ENCODE results near the gene ZNF700. TPM values are rescaled to one million over a fixed set of nuclear protein-coding genes. Genes with fewer than 3 reads are reported as not detected.
"Not testable (repeated sequence)": the region's sequence is repeated elsewhere in the genome, so short reads cannot be mapped to it uniquely, and the experiment has no call there.

The ZNF700 gene
- polyA plus RNA-seq, 1 donor from 2014 or later: 35.9 TPM

DNA sequence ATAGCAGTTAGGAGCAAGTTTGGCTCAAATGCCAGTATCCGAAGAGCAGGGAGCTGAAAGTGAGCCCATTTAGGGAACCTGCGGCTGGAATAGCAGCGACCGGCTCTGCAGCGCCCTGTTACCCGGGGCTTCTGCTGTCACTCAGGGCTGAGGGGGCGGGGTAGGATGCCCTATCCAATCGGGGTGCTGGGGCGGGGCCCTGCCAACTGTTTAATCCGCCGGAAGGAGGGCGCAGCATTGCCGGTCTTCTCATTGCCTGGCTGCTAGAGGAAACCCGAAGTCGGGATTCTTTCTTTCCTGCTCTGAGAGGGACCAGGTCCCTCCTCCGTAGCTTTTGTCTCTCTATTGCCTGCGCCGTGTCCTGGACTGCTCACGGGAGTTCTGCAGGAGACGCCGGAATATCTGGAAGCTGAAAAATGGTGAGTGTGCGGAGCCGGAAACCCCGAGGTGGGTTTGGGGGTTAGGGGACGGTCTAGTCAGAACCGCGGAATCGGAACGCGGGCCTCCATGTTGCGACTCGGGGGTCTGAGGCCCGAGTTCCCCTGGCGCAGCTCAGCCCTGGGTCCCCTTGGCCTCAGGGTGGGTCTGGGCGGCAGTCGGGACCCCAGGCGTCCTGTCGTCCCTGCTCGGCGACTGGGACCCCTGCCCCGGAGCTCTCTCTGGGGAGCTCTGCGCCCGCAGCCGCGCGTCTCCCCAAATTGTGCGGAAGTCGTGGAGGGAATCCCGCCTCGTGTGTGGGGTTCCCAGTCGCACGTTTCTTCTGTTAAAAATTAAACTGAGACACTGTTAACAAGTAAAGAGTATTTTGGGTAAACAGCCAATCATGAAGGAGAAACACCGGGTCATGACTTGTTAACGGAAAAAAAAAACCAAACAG lies 62.7 kb downstream of the ZNF700 start:
- H3K4me3 ChIP-seq (ENCODE audit: low read length): peak overlapping the region; percentile 94
- no peaks in the 10 kb centered on the region for H3K9me3 ChIP-seq (ENCODE audit: low read length)
- H3F3A ChIP-seq (ENCODE audit: insufficient read depth, low read length, poor library complexity, severe bottlenecking): peaks cover 4% of the 10 kb centered on the region
- no peaks in the 10 kb centered on the region for H3K27me3 ChIP-seq (ENCODE audit: insufficient read depth, low read depth, low read length)
- TF ChIP-seq SMC3 (conservative IDR thresholded peaks at IDR 0.05; ENCODE audit: poor library complexity) (no peak), TAF1 (IDR thresholded peaks at IDR 0.05; ENCODE audit: low read depth) (peak; percentile 96), EZH2 (IDR thresholded peaks at IDR 0.05; ENCODE audit: borderline replicate concordance, insufficient read depth, low read length, poor library complexity, severe bottlenecking) (no peak), RAD21 (conservative IDR thresholded peaks at IDR 0.05) (no peak), MXI1 (conservative IDR thresholded peaks at IDR 0.05; ENCODE audit: poor library complexity, severe bottlenecking) (peak; percentile 62), EP300 (conservative IDR thresholded peaks at IDR 0.05; ENCODE audit: poor library complexity, severe bottlenecking) (peak; percentile 34), POLR2AphosphoS5 (IDR thresholded peaks at IDR 0.05) (peak; percentile 96)
- TF ChIP-seq, protein P1, sequence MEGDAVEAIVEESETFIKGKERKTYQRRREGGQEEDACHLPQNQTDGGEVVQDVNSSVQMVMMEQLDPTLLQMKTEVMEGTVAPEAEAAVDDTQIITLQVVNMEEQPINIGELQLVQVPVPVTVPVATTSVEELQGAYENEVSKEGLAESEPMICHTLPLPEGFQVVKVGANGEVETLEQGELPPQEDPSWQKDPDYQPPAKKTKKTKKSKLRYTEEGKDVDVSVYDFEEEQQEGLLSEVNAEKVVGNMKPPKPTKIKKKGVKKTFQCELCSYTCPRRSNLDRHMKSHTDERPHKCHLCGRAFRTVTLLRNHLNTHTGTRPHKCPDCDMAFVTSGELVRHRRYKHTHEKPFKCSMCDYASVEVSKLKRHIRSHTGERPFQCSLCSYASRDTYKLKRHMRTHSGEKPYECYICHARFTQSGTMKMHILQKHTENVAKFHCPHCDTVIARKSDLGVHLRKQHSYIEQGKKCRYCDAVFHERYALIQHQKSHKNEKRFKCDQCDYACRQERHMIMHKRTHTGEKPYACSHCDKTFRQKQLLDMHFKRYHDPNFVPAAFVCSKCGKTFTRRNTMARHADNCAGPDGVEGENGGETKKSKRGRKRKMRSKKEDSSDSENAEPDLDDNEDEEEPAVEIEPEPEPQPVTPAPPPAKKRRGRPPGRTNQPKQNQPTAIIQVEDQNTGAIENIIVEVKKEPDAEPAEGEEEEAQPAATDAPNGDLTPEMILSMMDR (IDR thresholded peaks at IDR 0.05; ENCODE audit: poor library complexity, severe bottlenecking): no peak
- TF ChIP-seq, protein P2, sequence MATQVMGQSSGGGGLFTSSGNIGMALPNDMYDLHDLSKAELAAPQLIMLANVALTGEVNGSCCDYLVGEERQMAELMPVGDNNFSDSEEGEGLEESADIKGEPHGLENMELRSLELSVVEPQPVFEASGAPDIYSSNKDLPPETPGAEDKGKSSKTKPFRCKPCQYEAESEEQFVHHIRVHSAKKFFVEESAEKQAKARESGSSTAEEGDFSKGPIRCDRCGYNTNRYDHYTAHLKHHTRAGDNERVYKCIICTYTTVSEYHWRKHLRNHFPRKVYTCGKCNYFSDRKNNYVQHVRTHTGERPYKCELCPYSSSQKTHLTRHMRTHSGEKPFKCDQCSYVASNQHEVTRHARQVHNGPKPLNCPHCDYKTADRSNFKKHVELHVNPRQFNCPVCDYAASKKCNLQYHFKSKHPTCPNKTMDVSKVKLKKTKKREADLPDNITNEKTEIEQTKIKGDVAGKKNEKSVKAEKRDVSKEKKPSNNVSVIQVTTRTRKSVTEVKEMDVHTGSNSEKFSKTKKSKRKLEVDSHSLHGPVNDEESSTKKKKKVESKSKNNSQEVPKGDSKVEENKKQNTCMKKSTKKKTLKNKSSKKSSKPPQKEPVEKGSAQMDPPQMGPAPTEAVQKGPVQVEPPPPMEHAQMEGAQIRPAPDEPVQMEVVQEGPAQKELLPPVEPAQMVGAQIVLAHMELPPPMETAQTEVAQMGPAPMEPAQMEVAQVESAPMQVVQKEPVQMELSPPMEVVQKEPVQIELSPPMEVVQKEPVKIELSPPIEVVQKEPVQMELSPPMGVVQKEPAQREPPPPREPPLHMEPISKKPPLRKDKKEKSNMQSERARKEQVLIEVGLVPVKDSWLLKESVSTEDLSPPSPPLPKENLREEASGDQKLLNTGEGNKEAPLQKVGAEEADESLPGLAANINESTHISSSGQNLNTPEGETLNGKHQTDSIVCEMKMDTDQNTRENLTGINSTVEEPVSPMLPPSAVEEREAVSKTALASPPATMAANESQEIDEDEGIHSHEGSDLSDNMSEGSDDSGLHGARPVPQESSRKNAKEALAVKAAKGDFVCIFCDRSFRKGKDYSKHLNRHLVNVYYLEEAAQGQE (IDR thresholded peaks at IDR 0.05; ENCODE audit: borderline replicate concordance): peak; percentile 96
- H3K9ac ChIP-seq (ENCODE audit: low read length): peak overlapping the region; percentile 97
- H3K9me2 ChIP-seq (ENCODE audit: insufficient read depth, low read length): no peaks in the 10 kb centered on the region
- no peaks in the 10 kb centered on the region for H3K36me3 ChIP-seq (ENCODE audit: insufficient read depth, low read length)
- peaks cover 30% of the 10 kb centered on the region for H3K79me2 ChIP-seq (replicated peaks; ENCODE audit: insufficient read depth, low read length)
- peak overlapping the region; percentile 91 for H3K27ac ChIP-seq (ENCODE audit: low read length)
- no peaks in the 10 kb centered on the region for H4K20me1 ChIP-seq (ENCODE audit: insufficient read depth)
- H3K4me2 ChIP-seq (ENCODE audit: low read length): peak overlapping the region; percentile 46
- peak overlapping the region; percentile 92 for H2AFZ ChIP-seq (ENCODE audit: low read depth, low read length)

DNA sequence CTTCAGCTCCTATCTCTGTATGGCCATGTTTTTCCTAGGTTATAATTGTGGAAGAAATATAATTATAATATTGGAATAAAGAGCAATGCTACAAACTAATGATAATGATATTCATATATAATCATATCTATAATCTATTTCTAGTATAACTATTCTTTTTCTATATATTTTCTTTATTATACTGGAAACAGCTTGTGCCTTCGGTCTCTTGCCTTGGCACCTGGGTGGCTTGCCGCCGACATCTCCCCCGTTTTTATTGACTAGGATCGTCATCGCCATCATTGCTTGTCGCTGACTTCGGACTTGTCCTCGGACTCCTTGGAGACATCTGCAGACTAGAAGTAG lies 64.2 kb downstream of the ZNF700 start:
- Histone ChIP-seq H3K27ac (ENCODE audit: low read length) (peak overlapping the region; percentile 91), H3K79me2 (replicated peaks; ENCODE audit: insufficient read depth, low read length) (peaks cover 30% of the 10 kb centered on the region), H4K20me1 (ENCODE audit: insufficient read depth) (no peaks in the 10 kb centered on the region), H3K27me3 (ENCODE audit: insufficient read depth, low read depth, low read length) (no peaks in the 10 kb centered on the region), H3K9me2 (ENCODE audit: insufficient read depth, low read length) (no peaks in the 10 kb centered on the region), H3K4me2 (ENCODE audit: low read length) (peak overlapping the region; percentile 82), H3K9me3 (ENCODE audit: low read length) (no peaks in the 10 kb centered on the region), H3F3A (ENCODE audit: insufficient read depth, low read length, poor library complexity, severe bottlenecking) (peaks cover 4% of the 10 kb centered on the region), H2AFZ (ENCODE audit: low read depth, low read length) (no peak overlapping the region), H3K4me3 (ENCODE audit: low read length) (peak overlapping the region; percentile 94), H3K9ac (ENCODE audit: low read length) (peak overlapping the region; percentile 97), H3K36me3 (ENCODE audit: insufficient read depth, low read length) (no peaks in the 10 kb centered on the region)
- TF ChIP-seq MXI1 (conservative IDR thresholded peaks at IDR 0.05; ENCODE audit: poor library complexity, severe bottlenecking) (no peak), RAD21 (conservative IDR thresholded peaks at IDR 0.05) (no peak)

DNA sequence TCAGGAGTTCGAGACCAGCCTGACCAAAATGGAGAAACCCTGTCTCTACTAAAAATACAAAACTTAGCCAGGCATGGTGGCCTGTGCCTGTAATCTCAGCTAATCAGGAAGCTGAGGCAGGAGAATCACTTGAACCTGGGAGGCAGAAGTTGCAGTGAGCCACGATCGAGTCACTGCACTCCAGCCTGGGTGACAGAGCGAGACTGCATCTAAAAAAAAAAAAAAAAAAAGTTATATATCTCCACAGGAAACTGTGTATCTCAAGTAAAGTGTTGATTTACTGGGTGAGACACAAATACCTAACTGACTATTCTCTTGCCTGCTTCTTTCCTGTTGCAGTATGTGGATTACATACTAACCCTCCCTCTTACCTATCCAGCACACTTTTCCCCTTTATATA lies 67.0 kb downstream of the ZNF700 start:
- not testable (repeated sequence) for H4K20me1 ChIP-seq (ENCODE audit: insufficient read depth); H3K4me2 ChIP-seq (ENCODE audit: low read length); H2AFZ ChIP-seq (ENCODE audit: low read depth, low read length); H3K36me3 ChIP-seq (ENCODE audit: insufficient read depth, low read length); H3K9ac ChIP-seq (ENCODE audit: low read length); H3K27me3 ChIP-seq (ENCODE audit: insufficient read depth, low read depth, low read length); H3F3A ChIP-seq (ENCODE audit: insufficient read depth, low read length, poor library complexity, severe bottlenecking); H3K4me3 ChIP-seq (ENCODE audit: low read length); H3K9me2 ChIP-seq (ENCODE audit: insufficient read depth, low read length); H3K9me3 ChIP-seq (ENCODE audit: low read length); H3K27ac ChIP-seq (ENCODE audit: low read length)
- H3K79me2 ChIP-seq (replicated peaks; ENCODE audit: insufficient read depth, low read length): peaks cover 39% of the 10 kb centered on the region

Data from neural cell (in vitro differentiated cells).